ENCODE results near the gene WDFY4. TPM values are rescaled to one million over a fixed set of nuclear protein-coding genes. Genes with fewer than 3 reads are reported as not detected.

Gene WDFY4
- total RNA-seq, 1 donor from 2014 or later = 33.8 TPM

GRCh38 chr10:48799341-48800006, 114.8 kb downstream of the WDFY4 start:
- DNase-seq (ENCODE audit: low spot score in 2 of 2) = no peak
- Histone ChIP-seq H3K4me3 (no peak overlapping the region), H3K27ac (no peak overlapping the region), H3K36me3 (no peaks in the 10 kb centered on the region), H3K4me1 (no peaks in the 10 kb centered on the region), H3K9me3 (no peaks in the 10 kb centered on the region), H3K27me3 (no peaks in the 10 kb centered on the region)
- TF ChIP-seq, protein P1, sequence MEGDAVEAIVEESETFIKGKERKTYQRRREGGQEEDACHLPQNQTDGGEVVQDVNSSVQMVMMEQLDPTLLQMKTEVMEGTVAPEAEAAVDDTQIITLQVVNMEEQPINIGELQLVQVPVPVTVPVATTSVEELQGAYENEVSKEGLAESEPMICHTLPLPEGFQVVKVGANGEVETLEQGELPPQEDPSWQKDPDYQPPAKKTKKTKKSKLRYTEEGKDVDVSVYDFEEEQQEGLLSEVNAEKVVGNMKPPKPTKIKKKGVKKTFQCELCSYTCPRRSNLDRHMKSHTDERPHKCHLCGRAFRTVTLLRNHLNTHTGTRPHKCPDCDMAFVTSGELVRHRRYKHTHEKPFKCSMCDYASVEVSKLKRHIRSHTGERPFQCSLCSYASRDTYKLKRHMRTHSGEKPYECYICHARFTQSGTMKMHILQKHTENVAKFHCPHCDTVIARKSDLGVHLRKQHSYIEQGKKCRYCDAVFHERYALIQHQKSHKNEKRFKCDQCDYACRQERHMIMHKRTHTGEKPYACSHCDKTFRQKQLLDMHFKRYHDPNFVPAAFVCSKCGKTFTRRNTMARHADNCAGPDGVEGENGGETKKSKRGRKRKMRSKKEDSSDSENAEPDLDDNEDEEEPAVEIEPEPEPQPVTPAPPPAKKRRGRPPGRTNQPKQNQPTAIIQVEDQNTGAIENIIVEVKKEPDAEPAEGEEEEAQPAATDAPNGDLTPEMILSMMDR (IDR thresholded peaks at IDR 0.05) = no peak
- intact Hi-C loops (cut with DNase I) = no loop called here

- DNase-seq (ENCODE audit: low spot score in 2 of 2) = no peak
- intact Hi-C loops (cut with DNase I) = no loop called here
- H3K27ac ChIP-seq = peak overlapping the region; percentile 35 to 45
- H3K4me1 ChIP-seq = peaks cover 0 to 2% of the 10 kb centered on the region in 2 donors
- H3K4me3 ChIP-seq = no peak overlapping the region
- no peaks in the 10 kb centered on the region for H3K36me3 ChIP-seq
- H3K9me3 ChIP-seq = no peaks in the 10 kb centered on the region
- TF ChIP-seq, protein P1 (IDR thresholded peaks at IDR 0.05) = no peak
- H3K27me3 ChIP-seq = no peaks in the 10 kb centered on the region
Observed at GRCh38 chr10:48800007-48800675, 115.5 kb downstream of the WDFY4 start.

- H3K27ac ChIP-seq = peak overlapping the region; percentile 35 to 53
- H3K27me3 ChIP-seq = no peaks in the 10 kb centered on the region
- peaks cover 0 to 6% of the 10 kb centered on the region in 2 donors for H3K4me1 ChIP-seq
- TF ChIP-seq, protein P1 (IDR thresholded peaks at IDR 0.05) = no peak
- intact Hi-C loops (cut with DNase I) = no loop called here
- H3K9me3 ChIP-seq = no peaks in the 10 kb centered on the region
- DNase-seq (ENCODE audit: low spot score in 2 of 2) = no peak
- H3K4me3 ChIP-seq = no peak overlapping the region
- H3K36me3 ChIP-seq = no peaks in the 10 kb centered on the region
Observed at GRCh38 chr10:48801001-48801421, 116.3 kb downstream of the WDFY4 start.

- intact Hi-C loops (cut with DNase I) = no loop called here
- Histone ChIP-seq H3K36me3 (no peaks in the 10 kb centered on the region), H3K27ac (no peak overlapping the region), H3K4me1 (peaks cover 0 to 6% of the 10 kb centered on the region in 2 donors), H3K9me3 (no peaks in the 10 kb centered on the region), H3K4me3 (no peak overlapping the region), H3K27me3 (no peaks in the 10 kb centered on the region)
- no peak for DNase-seq (ENCODE audit: low spot score in 2 of 2)
- TF ChIP-seq, protein P1 (IDR thresholded peaks at IDR 0.05) = no peak
Observed at GRCh38 chr10:48802611-48803071, 118.0 kb downstream of the WDFY4 start.

DNA sequence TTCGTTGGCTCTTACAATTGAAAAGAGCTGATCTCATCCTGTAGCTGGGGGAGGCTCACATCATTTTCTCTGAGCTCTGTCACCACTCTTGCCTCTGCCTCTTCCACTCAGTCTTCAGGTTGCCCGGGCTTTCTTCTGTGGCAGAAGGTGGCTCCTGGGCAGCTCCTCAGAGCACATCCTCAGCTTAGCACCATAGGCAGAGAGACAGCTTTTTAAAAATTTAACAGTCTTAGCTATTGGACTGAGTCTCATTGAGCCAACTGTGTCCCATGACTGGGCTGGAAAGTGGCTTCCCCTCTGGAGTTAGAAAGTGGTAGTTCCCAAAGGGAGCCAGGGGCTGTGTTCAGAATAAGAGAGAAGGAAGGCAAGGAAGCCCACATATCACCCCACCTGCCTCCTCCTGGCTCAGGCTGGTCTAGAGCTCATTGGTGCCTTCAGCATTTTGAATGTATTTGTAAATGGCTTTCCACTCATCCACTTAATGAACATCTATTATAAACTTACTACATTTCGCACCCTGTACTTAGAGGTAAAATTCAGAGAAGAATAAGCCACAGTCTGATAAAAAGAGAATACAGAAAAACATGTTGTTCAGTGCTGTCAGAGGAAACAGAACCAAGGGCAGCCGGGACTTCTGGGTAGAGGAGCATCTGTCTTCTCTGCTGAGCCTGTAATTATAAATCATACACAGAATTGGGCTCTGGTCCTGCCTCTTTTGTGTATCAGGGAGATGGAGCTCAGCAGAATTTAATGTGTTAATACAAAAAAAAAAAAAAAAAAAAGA, 119.3 kb downstream of the WDFY4 start:
- Histone ChIP-seq H3K9me3 (no peaks in the 10 kb centered on the region), H3K4me3 (no peak overlapping the region), H3K36me3 (no peaks in the 10 kb centered on the region), H3K27ac (no peak overlapping the region), H3K27me3 (no peaks in the 10 kb centered on the region), H3K4me1 (peaks cover 0 to 6% of the 10 kb centered on the region in 2 donors)
- intact Hi-C loops (cut with DNase I) = no loop called here
- TF ChIP-seq, protein P1 (IDR thresholded peaks at IDR 0.05) = no peak
- no peak for DNase-seq (ENCODE audit: low spot score in 2 of 2)
